SK-MEL-5 (cell line): ENCODE data around the gene USP43. TPM values are rescaled to one million over a fixed set of nuclear protein-coding genes. Genes with fewer than 3 reads are reported as not detected.
"Not testable (repeated sequence)": the region's sequence is repeated elsewhere in the genome, so short reads cannot be mapped to it uniquely, and the experiment has no call there.

Source experiments
- DNase-seq: peaks from one replicate; pipeline ENCODE4 v3.0.0-alpha.2; 2016; ENCODE audit warnings: low read depth, low spot score
- in situ Hi-C: cut with HindIII; loops from 2 replicates; pipeline ENCODE4 v1.10.0; 2016; ENCODE audit warnings: low sequenced_read_pairs, high pct_unique_total_duplicates, low pct_unique_long_range_greater_than_20kb
- polyA plus RNA-seq, 2 experiments: library from polyadenylated mRNA; depleted of rRNA; stranded (reverse); fragments of >200 nt; gene quantifications; 2 replicates each; pipeline ENCODE4 v1.2.3, GENCODE V29; 2015
- total RNA-seq: library from RNA; depleted of rRNA; stranded (reverse); fragments of >200 nt; shearing (Covaris generic); gene quantifications from 2 replicates; pipeline ENCODE4 v1.2.3, GENCODE V29; 2014; rRNA removed

The USP43 gene
- total RNA-seq, result 0.29 and 0.63 TPM in 2 replicates
- polyA plus RNA-seq (2015; cell fraction: cytosol; rRNA removed), result 0.66 and 0.74 TPM in 2 replicates
- polyA plus RNA-seq (2015; cell fraction: nucleus; rRNA removed), result 4.5 and 5.4 TPM in 2 replicates

GRCh38 chr17:9644910-9645751, at the start of gene USP43:
TSS of gene USP43 (plus strand) at chr17:9645517. CDS start at chr17:9645633, 116 bp downstream.
- DNase-seq, result peak; percentile 41
- in situ Hi-C loops, result no loop called here

DNA sequence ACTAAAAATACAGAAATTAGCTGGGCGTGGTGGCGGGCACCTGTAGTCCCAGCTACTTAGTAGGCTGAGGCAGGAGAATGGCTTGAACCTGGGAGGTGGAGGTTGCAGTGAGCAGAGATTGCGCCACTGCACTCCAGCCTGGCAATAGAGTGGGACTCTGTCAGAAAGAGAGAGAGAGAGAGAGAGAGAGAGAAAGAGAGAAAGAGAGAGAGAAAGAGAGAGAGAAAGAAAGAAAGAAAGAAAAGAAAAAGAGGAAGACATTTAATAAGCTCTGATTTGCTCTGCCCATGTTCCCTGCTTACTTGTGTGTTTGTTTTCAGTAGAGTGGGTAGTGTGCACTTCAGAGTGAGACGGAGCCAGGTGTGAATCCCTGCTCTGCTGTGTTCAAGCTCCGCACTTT, 47.7 kb upstream of the USP43 start:
- DNase-seq, in situ Hi-C loops: not testable (repeated sequence)

GRCh38 chr17:9598661-9599060, 46.7 kb upstream of the USP43 start:
- DNase-seq, result no peak
- in situ Hi-C loops, result no loop called here

- DNase-seq, in situ Hi-C loops: not testable (repeated sequence)
These were observed 40.7 kb upstream of the USP43 start for GRCh38 chr17:9604583-9604982.

GRCh38 chr17:9606453-9606852, 38.9 kb upstream of the USP43 start:
- no peak for DNase-seq
- in situ Hi-C loops, result no loop called here

DNA sequence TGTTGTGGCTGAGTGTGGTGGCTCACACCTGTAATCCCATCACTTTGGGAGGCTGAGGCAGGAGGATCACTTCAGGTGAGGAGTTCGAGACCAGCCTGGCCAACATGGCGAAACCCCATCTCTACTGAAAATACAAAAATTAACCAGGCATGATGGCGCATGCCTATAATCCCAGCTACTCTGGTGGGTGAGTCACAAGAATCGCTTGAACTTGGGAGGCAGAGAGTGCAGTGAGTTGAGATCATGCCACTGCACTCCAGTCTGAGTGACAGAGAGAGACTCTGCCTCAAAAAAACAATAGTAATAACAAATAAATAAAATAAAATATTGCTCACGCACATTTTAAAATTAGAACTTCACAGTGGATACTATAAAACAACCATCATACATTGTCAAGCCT, 38.3 kb upstream of the USP43 start:
- in situ Hi-C loops, DNase-seq: not testable (repeated sequence)

DNA sequence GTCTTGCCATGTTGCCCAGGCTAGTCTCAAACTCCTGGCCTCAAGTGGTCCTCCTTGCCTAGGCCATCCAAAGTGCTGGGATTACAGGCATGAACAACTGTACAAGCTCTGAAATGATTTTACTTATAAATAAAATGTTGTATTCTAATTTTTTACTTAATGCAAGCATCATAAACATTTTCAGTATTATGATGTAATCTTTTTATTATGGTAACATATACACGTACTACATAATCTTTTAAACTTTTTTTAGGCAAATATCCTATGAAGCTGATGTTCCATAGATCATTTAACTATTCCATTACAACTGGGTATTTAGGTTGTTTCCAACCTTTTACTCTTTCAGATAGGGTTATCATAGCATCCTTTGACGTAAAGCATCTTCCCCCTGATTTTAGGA, 33.8 kb upstream of the USP43 start:
- in situ Hi-C loops, result no loop called here
- no peak for DNase-seq

DNA sequence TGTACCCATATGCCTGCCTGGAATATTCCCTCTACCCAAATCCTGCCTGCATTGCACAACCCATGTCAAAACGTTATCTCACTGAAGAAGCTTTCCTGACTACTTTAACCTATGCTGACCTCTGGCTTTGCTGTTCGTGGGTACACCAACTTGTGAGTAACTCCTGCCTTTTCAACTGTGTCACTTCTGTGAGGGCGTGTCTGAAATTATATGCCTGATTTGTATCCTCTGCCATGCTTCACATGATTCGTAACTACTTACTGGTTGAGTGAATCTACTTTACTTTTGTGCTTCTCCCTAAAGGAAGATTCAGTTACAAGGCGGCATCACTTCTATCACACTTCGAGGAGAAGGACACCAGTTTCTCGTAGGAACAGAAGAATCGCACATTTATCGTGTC, 33.3 kb upstream of the USP43 start:
- in situ Hi-C loops, result no loop called here
- no peak for DNase-seq

DNA sequence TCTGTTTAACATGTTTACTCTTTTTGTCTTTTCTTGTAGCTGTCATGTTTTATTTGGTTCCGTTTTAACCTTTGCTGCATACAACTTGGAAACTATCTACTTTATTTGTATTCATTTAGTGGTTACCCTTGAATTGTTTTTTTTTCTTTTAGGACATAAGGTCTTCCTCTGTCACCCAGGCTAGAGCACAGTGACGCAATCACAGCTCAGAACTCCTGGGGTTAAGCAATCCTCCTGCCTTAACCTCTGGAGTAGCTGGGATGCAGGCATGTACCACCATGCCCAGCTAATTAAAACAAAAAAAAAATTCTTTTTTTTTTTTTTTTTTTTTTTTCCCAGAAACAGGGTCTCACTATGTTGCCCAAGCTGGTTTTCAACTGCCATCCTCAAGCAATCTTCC, 29.8 kb upstream of the USP43 start:
- DNase-seq, result no peak

GRCh38 chr17:9622961-9623360, 22.4 kb upstream of the USP43 start:
- in situ Hi-C loops, result no loop called here
- no peak for DNase-seq

More for the DNA sequence above, 29.8 kb upstream of the USP43 start:
- in situ Hi-C loops, result no loop called here

DNA sequence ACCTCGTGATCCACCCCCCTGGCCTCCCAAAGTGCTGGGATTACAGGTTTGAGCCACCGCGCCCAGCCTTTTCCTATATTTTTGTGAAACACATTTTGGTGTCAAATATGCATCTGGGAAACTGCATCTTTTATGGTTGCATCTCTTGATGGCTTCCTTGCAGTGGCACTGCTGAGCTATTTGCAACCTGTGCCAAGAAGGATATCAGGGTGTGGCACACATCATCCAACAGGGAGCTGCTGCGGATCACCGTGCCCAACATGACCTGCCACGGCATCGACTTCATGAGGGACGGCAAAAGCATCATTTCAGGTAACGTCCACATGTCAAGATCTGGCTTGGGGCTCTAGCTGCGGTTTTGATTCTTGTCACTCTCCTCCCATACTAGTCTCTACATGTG, 16.8 kb upstream of the USP43 start:
- DNase-seq, result peak; percentile 33

DNA sequence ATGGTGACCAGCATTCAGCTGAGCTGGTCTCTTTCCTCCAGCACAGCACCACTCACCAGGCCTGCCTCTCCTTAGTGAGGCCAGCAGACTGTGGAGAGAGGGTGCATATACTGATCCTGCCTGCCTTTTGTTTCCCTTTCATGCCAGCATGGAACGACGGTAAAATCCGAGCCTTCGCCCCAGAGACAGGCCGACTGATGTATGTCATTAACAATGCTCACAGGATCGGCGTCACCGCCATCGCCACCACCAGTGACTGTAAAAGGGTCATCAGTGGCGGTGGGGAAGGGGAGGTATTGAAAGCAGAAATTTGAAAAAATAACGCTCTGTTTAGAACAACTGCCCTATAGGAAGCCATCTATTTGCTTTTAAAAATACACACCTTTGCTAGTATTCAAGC, 12.6 kb upstream of the USP43 start:
- no peak for DNase-seq
- in situ Hi-C loops, result no loop called here

More for the DNA sequence above, 16.8 kb upstream of the USP43 start:
- in situ Hi-C loops, result no loop called here

GRCh38 chr17:9635340-9635739, 10.0 kb upstream of the USP43 start:
- DNase-seq, result no peak
- in situ Hi-C loops, result no loop called here

DNA sequence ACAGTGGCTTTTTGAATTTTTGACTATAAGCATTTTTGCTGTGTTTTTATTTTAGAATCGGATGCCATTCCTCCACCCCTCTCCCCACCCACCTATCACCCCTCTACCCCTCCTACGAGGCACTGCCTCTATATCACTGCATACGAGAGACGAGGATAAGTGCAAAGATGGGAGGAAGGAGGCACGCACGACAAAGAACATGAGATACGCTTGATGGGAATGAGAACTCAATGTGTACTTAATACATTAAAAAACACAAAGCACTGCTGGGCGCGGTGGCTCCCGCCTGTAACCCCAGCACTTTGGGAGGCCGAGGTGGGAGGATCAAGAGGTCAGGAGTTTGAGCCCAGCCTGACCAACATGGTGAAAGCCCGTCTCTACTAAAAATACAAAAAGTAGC, 8.8 kb upstream of the USP43 start:
- in situ Hi-C loops, result no loop called here
- DNase-seq, result no peak

GRCh38 chr17:9640388-9640787, 4.9 kb upstream of the USP43 start:
- DNase-seq, in situ Hi-C loops: not testable (repeated sequence)

- in situ Hi-C loops, result no loop called here
- DNase-seq, result no peak
These were observed 1.7 kb upstream of the USP43 start for GRCh38 chr17:9643611-9644010.

DNA sequence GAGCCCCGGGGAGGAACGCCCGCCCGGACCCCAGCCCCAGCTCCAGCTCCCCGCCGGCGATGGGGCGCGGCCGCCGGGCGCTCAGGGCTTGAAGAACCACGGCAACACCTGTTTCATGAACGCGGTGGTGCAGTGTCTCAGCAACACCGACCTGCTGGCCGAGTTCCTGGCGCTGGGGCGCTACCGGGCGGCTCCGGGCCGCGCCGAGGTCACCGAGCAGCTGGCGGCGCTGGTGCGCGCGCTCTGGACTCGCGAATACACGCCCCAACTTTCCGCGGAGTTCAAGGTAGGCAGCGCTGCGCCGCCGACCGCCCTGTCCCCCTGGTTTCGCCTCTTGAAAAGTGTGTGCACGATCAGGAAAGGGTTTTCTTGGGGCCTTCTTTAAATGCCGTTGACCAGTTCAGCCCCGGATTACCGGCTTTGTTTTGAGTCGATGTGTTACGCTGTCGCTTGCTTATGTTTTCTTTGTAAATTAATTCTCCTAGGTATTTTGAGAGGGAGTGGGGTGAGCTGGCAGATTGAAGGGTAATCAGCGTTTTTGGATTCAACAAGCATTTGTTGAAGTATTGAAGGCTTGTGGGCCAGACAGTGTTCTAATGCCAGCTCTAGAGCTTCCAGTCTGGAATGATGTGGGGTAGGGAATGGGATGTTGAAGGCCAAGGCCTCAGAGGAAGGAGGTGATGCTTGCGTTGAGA, 681 bp downstream of the USP43 start:
- DNase-seq, result peak; percentile 25
- in situ Hi-C loops, result no loop called here

GRCh38 chr17:9646546-9646885, 1.2 kb downstream of the USP43 start:
- in situ Hi-C loops, result no loop called here

GRCh38 chr17:9647014-9647413, 1.7 kb downstream of the USP43 start:
- in situ Hi-C loops, result no loop called here
- no peak for DNase-seq

More at GRCh38 chr17:9646546-9646885, 1.2 kb downstream of the USP43 start:
- no peak for DNase-seq
